EH (cell line): ENCODE data around the gene THRSP.
A peak's percentile ranks its signal among the peaks of the same experiment; 100 is the strongest.

ENCODE experiments used
- DNase-seq: peaks from one replicate; pipeline ENCODE4 v3.0.0-alpha.2; 2015; ENCODE audit warnings: low read depth

Gene THRSP

GRCh38 chr11:78097666-78098385, 34.2 kb downstream of the THRSP start:
- DNase-seq, result no peak

GRCh38 chr11:78099666-78100065, 36.0 kb downstream of the THRSP start:
- no peak for DNase-seq

GRCh38 chr11:78100261-78100660, 36.6 kb downstream of the THRSP start:
- DNase-seq, result no peak

DNA sequence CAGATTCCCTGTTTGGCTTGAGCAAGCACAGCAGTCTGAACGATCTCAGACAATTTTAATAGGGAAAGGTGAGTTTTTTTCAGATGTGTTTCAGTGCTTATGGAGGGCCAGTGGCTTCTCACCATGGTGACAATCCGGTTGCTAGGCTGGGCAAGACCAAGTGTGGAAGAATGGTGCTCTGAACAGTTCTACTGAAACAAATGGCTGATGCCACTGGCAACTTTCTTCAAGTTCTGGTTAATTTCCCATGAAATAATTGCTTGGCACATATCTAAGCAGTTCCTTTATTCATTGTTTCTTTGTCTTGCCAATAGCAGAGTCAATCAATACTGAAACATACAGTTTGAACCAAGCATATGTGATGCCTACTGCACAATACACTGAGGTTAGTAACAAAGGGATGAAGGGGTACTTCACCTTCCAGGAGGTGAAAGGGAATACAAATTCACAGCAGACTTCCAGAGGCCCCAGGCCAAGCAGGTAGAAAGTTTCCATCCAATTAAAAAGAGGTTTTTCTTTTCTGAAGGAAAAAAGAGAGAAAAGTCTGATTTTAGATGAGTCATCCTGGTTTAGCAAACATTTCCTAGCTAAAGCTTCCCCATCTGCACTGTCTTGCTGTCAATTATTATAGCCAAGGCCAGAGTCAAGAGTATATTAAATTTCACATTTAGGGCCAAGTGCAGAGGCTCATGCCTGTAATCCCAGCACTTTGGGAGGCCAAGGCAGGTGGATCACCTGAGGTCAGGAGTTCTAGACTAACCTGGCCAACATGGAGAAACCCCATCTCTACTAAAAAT, 37.2 kb downstream of the THRSP start:
- DNase-seq, result peak; percentile 14

DNA sequence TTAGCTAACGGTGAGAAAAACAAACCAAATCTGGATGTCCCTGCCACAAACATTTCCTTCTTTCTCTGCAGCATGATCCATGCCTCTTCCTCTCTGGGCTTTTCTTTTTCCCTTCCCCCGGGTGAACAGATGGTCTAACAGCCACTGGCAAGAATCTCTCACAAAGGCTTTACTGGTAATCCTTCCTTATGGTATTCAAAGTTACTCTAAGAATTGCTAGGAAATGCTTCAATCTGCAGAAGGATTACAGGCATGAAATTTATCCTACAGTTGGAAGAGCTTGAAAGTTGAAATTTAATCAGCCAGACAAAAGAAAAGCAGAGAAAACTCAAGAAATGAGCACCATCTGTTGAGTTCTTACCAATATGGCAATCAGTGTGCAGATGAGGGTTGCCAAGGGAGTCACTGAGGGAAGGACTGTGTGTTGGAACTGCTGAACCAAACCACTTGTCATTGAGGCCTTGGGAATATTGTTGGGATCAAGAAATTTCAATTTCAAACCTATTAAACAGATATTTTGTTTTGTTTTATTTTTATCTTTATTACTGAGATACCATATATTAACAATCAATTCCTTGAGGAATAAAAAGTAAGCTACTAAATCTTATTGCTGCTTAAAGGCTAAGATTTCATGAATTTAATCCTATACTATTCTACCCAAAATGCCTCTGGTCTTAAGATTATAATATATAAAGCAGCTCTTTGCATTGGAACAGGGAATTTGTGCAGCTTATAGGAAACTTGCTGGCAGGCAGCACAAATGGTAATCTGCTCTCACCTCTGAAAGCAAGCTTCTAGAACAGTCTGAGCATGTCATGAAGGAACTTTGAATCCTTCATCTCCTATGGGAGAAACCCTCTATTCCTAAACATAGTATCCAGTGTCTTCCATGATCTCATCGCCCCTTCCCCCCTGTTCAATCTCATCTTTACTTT, 45.7 kb downstream of the THRSP start:
- no peak for DNase-seq

DNA sequence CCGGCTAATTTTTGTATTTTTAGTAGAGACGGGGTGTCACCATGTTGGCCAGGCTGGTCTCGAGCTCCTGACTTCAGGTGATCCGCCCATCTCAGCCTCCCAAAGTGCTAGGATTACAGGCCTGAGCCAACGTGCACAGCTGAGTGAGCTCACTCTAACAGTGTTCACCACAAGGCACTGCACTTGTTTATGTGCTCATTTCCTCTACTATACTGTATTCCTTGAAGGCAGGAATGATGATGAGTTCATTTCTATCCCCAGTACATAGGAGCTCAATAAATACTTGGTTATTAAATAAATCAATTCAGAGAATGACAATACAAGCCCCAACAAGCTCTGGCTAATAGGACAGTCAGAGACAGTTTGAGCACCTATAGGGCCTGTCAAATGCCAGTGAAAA, 46.7 kb downstream of the THRSP start:
- DNase-seq, result no peak

DNA sequence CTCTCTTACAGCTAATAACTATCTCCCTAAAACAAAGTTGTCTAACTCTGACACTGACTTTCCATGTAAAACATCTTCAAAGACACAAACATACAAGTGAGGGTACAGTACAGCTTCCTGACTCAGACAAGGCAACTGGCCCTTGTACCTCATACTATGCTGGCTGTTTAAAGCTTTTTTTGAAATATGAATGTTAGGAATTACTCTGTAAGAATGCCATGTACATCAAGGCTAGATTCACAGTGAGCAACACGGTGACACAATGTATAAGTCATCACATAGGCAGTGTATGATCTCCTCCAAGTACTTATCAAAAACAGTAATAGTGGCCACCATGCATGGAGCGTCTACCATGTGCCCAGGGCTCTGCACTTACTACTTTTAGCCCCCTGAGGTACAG, 47.2 kb downstream of the THRSP start:
- DNase-seq, result peak; percentile 16

- no peak for DNase-seq
Observed at GRCh38 chr11:78111298-78111697, 47.6 kb downstream of the THRSP start.

GRCh38 chr11:78112582-78113275, 49.1 kb downstream of the THRSP start:
- DNase-seq, result no peak
